Panc1 (cell line): ENCODE measurements around the gene ROBO3. TPM values are rescaled to one million over a fixed set of nuclear protein-coding genes. Genes with fewer than 3 reads are reported as not detected.

Experiments
- ATAC-seq: fragments of 200-7000 bp; cut with Tn5 transposase; 2 replicates; pipeline ENCODE4 v1.9.1; 2020; ENCODE audit warnings: mild to moderate bottlenecking, moderate library complexity
- BruUV-seq: library from RNA; stranded (reverse); fragments of 400-500 nt; replicated peaks from 2 replicates; lab custom pipeline; 2021; lab: Mats Ljungman, UMichigan
- CTCF ChIA-PET: fragments of 300-600 bp; sonication (Branson Sonifier 250); formaldehyde crosslinking; loops from one replicate; lab custom pipeline; 2022; ENCODE audit warnings: antibody characterized with exemption; lab: Charles Lee
- POLR2A ChIA-PET: fragments of 300-600 bp; sonication (Branson Sonifier 250); formaldehyde crosslinking; loops from one replicate; lab custom pipeline; 2022; ENCODE audit warnings: antibody characterized with exemption; lab: Charles Lee
- DNase-seq: peaks from one replicate; pipeline ENCODE4 v3.0.0-alpha.2; 2010; ENCODE audit warnings: low read depth, low spot score
- H3K27ac ChIP-seq: 2 replicates; pipeline ENCODE4 v1.5.1; 2011; ENCODE audit warnings: mild to moderate bottlenecking, low read length, inconsistent platforms
- H3K27me3 ChIP-seq: fragments of 200-500 bp; sonication (Bioruptor generic); 2 replicates; pipeline ENCODE4 v1.6.0; 2014; ENCODE audit warnings: low read length, inconsistent platforms; ENCODE audit not compliant: control insufficient read depth, insufficient read depth
- H3K36me3 ChIP-seq: fragments of 200-500 bp; sonication (Bioruptor generic); 2 replicates; pipeline ENCODE4 v1.5.1; 2014; ENCODE audit warnings: inconsistent platforms, mild to moderate bottlenecking, low read length, moderate library complexity; ENCODE audit not compliant: control insufficient read depth, insufficient read depth
- H3K4me1 ChIP-seq: 2 replicates; pipeline ENCODE4 v1.5.1; 2011; ENCODE audit warnings: inconsistent platforms, mild to moderate bottlenecking, low read length, moderate library complexity; ENCODE audit not compliant: control insufficient read depth, insufficient read depth
- H3K4me3 ChIP-seq, 2 experiments: 2 replicates each; pipeline ENCODE4 v1.5.1; 2011 to 2012; ENCODE audit warnings: low read depth in 2 of 2, low read length in 2 of 2, mild to moderate bottlenecking in 2 of 2, inconsistent platforms in 1 of 2, moderate library complexity in 1 of 2
- H3K9me3 ChIP-seq: fragments of 200-500 bp; sonication (Bioruptor generic); 2 replicates; pipeline ENCODE4 v1.5.1; 2014; ENCODE audit warnings: low read depth, mild to moderate bottlenecking, inconsistent platforms, low read length, moderate library complexity; ENCODE audit not compliant: control insufficient read depth, insufficient read depth
- CTCF ChIP-seq: fragments of 450-650 bp; IDR thresholded peaks from 2 replicates; pipeline ENCODE4 v1.5.1; 2017; ENCODE audit warnings: mild to moderate bottlenecking
- POLR2AphosphoS5 ChIP-seq: IDR thresholded peaks from 2 replicates; pipeline ENCODE4 v1.6.1; 2012; ENCODE audit warnings: mild to moderate bottlenecking, low read depth, low read length, moderate library complexity
- REST ChIP-seq, 2 experiments: IDR thresholded peaks; 2 replicates each; pipeline ENCODE4 v1.6.1; 2011 to 2012; ENCODE audit warnings: low read depth in 2 of 2, control low read depth in 1 of 2, low read length in 1 of 2, mild to moderate bottlenecking in 1 of 2, moderate library complexity in 1 of 2; ENCODE audit not compliant: insufficient read depth in 1 of 2
- SIN3A ChIP-seq: IDR thresholded peaks from 2 replicates; pipeline ENCODE4 v1.6.1; 2012; ENCODE audit warnings: low read depth, mild to moderate bottlenecking, low read length, moderate library complexity, borderline replicate concordance; ENCODE audit not compliant: insufficient read depth
- TCF7L2 ChIP-seq: IDR thresholded peaks from 2 replicates; pipeline ENCODE4 v1.6.1; 2011; ENCODE audit warnings: mild to moderate bottlenecking, low read depth, low read length, inconsistent platforms
- in situ Hi-C: cut with HindIII; loops from 2 replicates; pipeline ENCODE4 v1.10.0; 2016; ENCODE audit warnings: low sequenced_read_pairs, low pct_unique_long_range_greater_than_20kb
- intact Hi-C: fragments of 100-400 bp; cut with micrococcal nuclease; formaldehyde crosslinking; loops from one replicate; pipeline ENCODE4 v1.10.0; 2022; ENCODE audit not compliant: unreplicated experiment
- total RNA-seq: library from RNA; stranded (reverse); gene quantifications from one replicate; pipeline ENCODE4 v1.2.1, GENCODE V29; 2021; ENCODE audit not compliant: unreplicated experiment

ROBO3 gene
- total RNA-seq, 1 experiment from 2014 or later = 12.0 TPM

GRCh38 chr11:124864892-124865180 lies 396 bp upstream of the ROBO3 start:
- Histone ChIP-seq H3K27ac (no peak overlapping the region), H3K4me1 (peaks cover 28% of the 10 kb centered on the region), H3K9me3 (no peaks in the 10 kb centered on the region), H3K27me3 (peaks cover 78% of the 10 kb centered on the region), H3K4me3 (peak overlapping the region; percentile 21 to 43; a peak in 2 of 4 replicates), H3K36me3 (no peaks in the 10 kb centered on the region)
- no peak for DNase-seq
- in situ Hi-C loops (no loop called here), intact Hi-C loops (no loop called here)
- ChIA-PET POLR2A (no interaction called here), CTCF (no interaction called here)
- no peak for ATAC-seq
- TF ChIP-seq CTCF = no peak
- no peak for TF ChIP-seq REST (IDR thresholded peaks at IDR 0.05; ENCODE audit: insufficient read depth in 1 of 2, low read depth in 2 of 2, low read length in 1 of 2)
- TF ChIP-seq SIN3A = no peak
- no peak for TF ChIP-seq POLR2AphosphoS5
- TF ChIP-seq TCF7L2 = no peak
- BruUV-seq = no TSS peak

- Histone ChIP-seq H3K4me3 (peak overlapping the region; percentile 21 to 43), H3K27ac (no peak overlapping the region), H3K4me1 (peaks cover 28% of the 10 kb centered on the region), H3K27me3 (peaks cover 82% of the 10 kb centered on the region), H3K36me3 (no peaks in the 10 kb centered on the region), H3K9me3 (no peaks in the 10 kb centered on the region)
- in situ Hi-C loops = no loop called here
- ATAC-seq (peak; percentile 46; the same call in 1 of the 2 replicates), DNase-seq (no peak)
- ChIA-PET POLR2A (no interaction called here), CTCF (interaction anchor here (0.5 to 2.9 kb wide), 8 partner anchors 10 to 587 kb away, joined by 3 to 14 read pairs (median 6); partner anchors contain the start of genes SIAE and SPA17)
- no TSS peak for BruUV-seq
- intact Hi-C loops = no loop called here
- TF ChIP-seq TCF7L2 (no peak), CTCF (peak; percentile 95)
Observed at GRCh38 chr11:124865902-124866851, 945 bp downstream of the ROBO3 start.
